Transverse colon (tissue), 4 donors: ENCODE data around the gene ASCL5. TPM values are rescaled to one million over a fixed set of nuclear protein-coding genes. Genes with fewer than 3 reads are reported as not detected.

Experiments used
- DNase-seq: peaks from one replicate; pipeline ENCODE4 v3.0.0-alpha.2; 2019
- H3K27ac ChIP-seq, 4 donors: fragments of 200-600 bp; sonication (generic); 2 replicates each; pipeline ENCODE4 v1.5.1; 2016 to 2018; ENCODE audit warnings: inconsistent platforms in 4 of 4
- H3K27me3 ChIP-seq: fragments of 200-600 bp; sonication (generic); 2 replicates; pipeline ENCODE4 v1.5.1; 2017; ENCODE audit warnings: inconsistent platforms
- H3K36me3 ChIP-seq, 4 donors: fragments of 200-600 bp; sonication (generic); 2 replicates each; pipeline ENCODE4 v1.5.1; 2017 to 2019; ENCODE audit warnings: inconsistent platforms in 4 of 4
- H3K4me1 ChIP-seq, 4 donors: fragments of 200-600 bp; sonication (generic); 2 replicates each; pipeline ENCODE4 v1.5.1; 2017 to 2020; ENCODE audit warnings: inconsistent platforms in 4 of 4
- H3K4me3 ChIP-seq, 4 donors: fragments of 200-600 bp; sonication (generic); 1 replicate in 1 of 4; 2 replicates in 3 of 4; pipeline versions ENCODE4 v1.5.1 to v1.6.1; 2017 to 2019; ENCODE audit warnings: inconsistent platforms in 4 of 4
- H3K9me3 ChIP-seq, 2 donors: fragments of 200-600 bp; sonication (generic); 2 replicates each; pipeline ENCODE4 v1.5.1; 2017 to 2019; ENCODE audit warnings: inconsistent platforms in 2 of 2
- EP300 ChIP-seq: sonication (generic); formaldehyde crosslinking; IDR thresholded peaks from one replicate; pipeline ENCODE4 v1.6.1; 2017; ENCODE audit warnings: antibody characterized with exemption, low read depth
- POLR2A ChIP-seq: fragments of 450-650 bp; IDR thresholded peaks from one replicate; pipeline ENCODE4 v1.6.1; 2016; ENCODE audit warnings: antibody characterized with exemption, mild to moderate bottlenecking, moderate library complexity
- POLR2AphosphoS5 ChIP-seq, 3 donors: sonication (generic); formaldehyde crosslinking; IDR thresholded peaks; one replicate each; pipeline ENCODE4 v1.6.1; 2016; ENCODE audit warnings: antibody characterized with exemption in 3 of 3
- WGBS, 2 donors: methylation state at CpG; one replicate each; pipeline ENCODE4 v1.1.5; 2018; ENCODE audit warnings: low coverage in 1 of 2; 5-methylcytosine and 5-hydroxymethylcytosine counted together
- in situ Hi-C, 4 donors: fragments of 200-750 bp; cut with MboI; loops; one replicate each; pipeline versions ENCODE4 v1.15.0 to v1.15.1; 2017; ENCODE audit warnings: low sequenced_read_pairs in 3 of 4, low pct_ligation_motif_present in 1 of 4, low pct_unique_long_range_greater_than_20kb in 1 of 4
- intact Hi-C: fragments of 100-400 bp; cut with DNase I; formaldehyde crosslinking; loops from one replicate; pipeline ENCODE4 v1.15.1; 2023; ENCODE audit warnings: low total_unique reads
- total RNA-seq, 4 donors: library from RNA; depleted of rRNA; stranded (reverse); fragments of >200 nt; gene quantifications; one replicate each; pipeline ENCODE4 v1.1.0, GENCODE V29; 2016
- TF ChIP-seq, protein P1 (sequence below), 5 experiments: fragments of 200-600 bp in 3 of 5; fragments of 450-650 bp in 2 of 5; sonication (generic) in 3 of 5; IDR thresholded peaks; 1 replicate in 2 of 5; 2 replicates in 3 of 5; pipeline ENCODE4 v1.5.1; 2016 to 2017; ENCODE audit warnings: antibody characterized with exemption in 5 of 5, inconsistent platforms in 3 of 5, mild to moderate bottlenecking in 2 of 5, moderate library complexity in 1 of 5

ASCL5 gene
- total RNA-seq, 4 donors from 2014 or later: not detected

GRCh38 chr1:201125800-201126199, 1.2 kb downstream of the ASCL5 start:
- no peaks in the 10 kb centered on the region for H3K36me3 ChIP-seq
- no peak overlapping the region for H3K4me3 ChIP-seq
- H3K27ac ChIP-seq: no peak overlapping the region
- in situ Hi-C loops (no loop called here), intact Hi-C loops (no loop called here)
- 48 to 74% methylated on average over 3 to 7 of the region's 7 CpGs for WGBS, 2 donors
- no peaks in the 10 kb centered on the region for H3K9me3 ChIP-seq
- peaks cover 21% of the 10 kb centered on the region for H3K27me3 ChIP-seq
- TF ChIP-seq EP300 (no peak), POLR2AphosphoS5 (IDR thresholded peaks at IDR 0.05) (no peak), POLR2A (no peak)
- TF ChIP-seq, protein P1, sequence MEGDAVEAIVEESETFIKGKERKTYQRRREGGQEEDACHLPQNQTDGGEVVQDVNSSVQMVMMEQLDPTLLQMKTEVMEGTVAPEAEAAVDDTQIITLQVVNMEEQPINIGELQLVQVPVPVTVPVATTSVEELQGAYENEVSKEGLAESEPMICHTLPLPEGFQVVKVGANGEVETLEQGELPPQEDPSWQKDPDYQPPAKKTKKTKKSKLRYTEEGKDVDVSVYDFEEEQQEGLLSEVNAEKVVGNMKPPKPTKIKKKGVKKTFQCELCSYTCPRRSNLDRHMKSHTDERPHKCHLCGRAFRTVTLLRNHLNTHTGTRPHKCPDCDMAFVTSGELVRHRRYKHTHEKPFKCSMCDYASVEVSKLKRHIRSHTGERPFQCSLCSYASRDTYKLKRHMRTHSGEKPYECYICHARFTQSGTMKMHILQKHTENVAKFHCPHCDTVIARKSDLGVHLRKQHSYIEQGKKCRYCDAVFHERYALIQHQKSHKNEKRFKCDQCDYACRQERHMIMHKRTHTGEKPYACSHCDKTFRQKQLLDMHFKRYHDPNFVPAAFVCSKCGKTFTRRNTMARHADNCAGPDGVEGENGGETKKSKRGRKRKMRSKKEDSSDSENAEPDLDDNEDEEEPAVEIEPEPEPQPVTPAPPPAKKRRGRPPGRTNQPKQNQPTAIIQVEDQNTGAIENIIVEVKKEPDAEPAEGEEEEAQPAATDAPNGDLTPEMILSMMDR (IDR thresholded peaks at IDR 0.05): no peak
- DNase-seq: no peak
- H3K4me1 ChIP-seq: peaks cover 0 to 2% (median 0%) of the 10 kb centered on the region in 4 donors

- in situ Hi-C loops (no loop called here), intact Hi-C loops (no loop called here)
- Histone ChIP-seq H3K4me1 (peaks cover 0 to 2% (median 0%) of the 10 kb centered on the region in 4 donors), H3K27ac (no peak overlapping the region), H3K36me3 (no peaks in the 10 kb centered on the region), H3K9me3 (no peaks in the 10 kb centered on the region), H3K27me3 (peaks cover 21% of the 10 kb centered on the region), H3K4me3 (no peak overlapping the region)
- TF ChIP-seq POLR2AphosphoS5 (IDR thresholded peaks at IDR 0.05) (no peak), POLR2A (no peak), EP300 (no peak)
- TF ChIP-seq, protein P1 (IDR thresholded peaks at IDR 0.05): no peak
- 79 to 80% methylated on average over 6 to 9 of the region's 9 CpGs for WGBS, 2 donors
- no peak for DNase-seq
Measured at GRCh38 chr1:201125019-201125418, 2.0 kb downstream of the ASCL5 start.

- H3K4me3 ChIP-seq: no peak overlapping the region
- H3K36me3 ChIP-seq: no peaks in the 10 kb centered on the region
- no peaks in the 10 kb centered on the region for H3K9me3 ChIP-seq
- peaks cover 0 to 2% (median 0%) of the 10 kb centered on the region in 4 donors for H3K4me1 ChIP-seq
- intact Hi-C loops: loop anchor here (1.0 kb wide), 1 partner anchor 42 kb away; no protein-coding TSS in a partner anchor
- in situ Hi-C loops: loop anchor here in 1 of 4 donors (25.0 kb wide), 1 partner anchor 137 kb away; no protein-coding TSS in a partner anchor
- DNase-seq: no peak
- H3K27me3 ChIP-seq: peaks cover 21% of the 10 kb centered on the region
- WGBS, 2 donors: 88% methylated on average over 1 of the region's 1 CpG; no CpG with 5 or more reads in 1 of the 2 donors
- TF ChIP-seq POLR2A (no peak), POLR2AphosphoS5 (IDR thresholded peaks at IDR 0.05) (no peak), EP300 (no peak)
- TF ChIP-seq, protein P1 (IDR thresholded peaks at IDR 0.05): no peak
- H3K27ac ChIP-seq: no peak overlapping the region
Measured at GRCh38 chr1:201123866-201124265, 3.1 kb downstream of the ASCL5 start.

GRCh38 chr1:201122321-201122957, 4.5 kb downstream of the ASCL5 start:
- Histone ChIP-seq H3K27ac (no peak overlapping the region), H3K36me3 (no peaks in the 10 kb centered on the region), H3K27me3 (peaks cover 21% of the 10 kb centered on the region), H3K4me3 (no peak overlapping the region), H3K4me1 (peaks cover 0 to 2% (median 0%) of the 10 kb centered on the region in 4 donors), H3K9me3 (no peaks in the 10 kb centered on the region)
- TF ChIP-seq EP300: no peak
- TF ChIP-seq, protein P1 (IDR thresholded peaks at IDR 0.05): no peak
- TF ChIP-seq POLR2AphosphoS5 (IDR thresholded peaks at IDR 0.05): no peak
- TF ChIP-seq POLR2A: no peak
- no peak for DNase-seq
- intact Hi-C loops (no loop called here), in situ Hi-C loops (loop anchor here in 1 of 4 donors (25.0 kb wide), 1 partner anchor 135 kb away; no protein-coding TSS in a partner anchor)
- WGBS, 2 donors: 90% methylated on average over 10 of the region's 10 CpGs; no CpG with 5 or more reads in 1 of the 2 donors
